Astrocyte of the spinal cord (primary cell): ENCODE results near the gene MT1E.
"Not testable (repeated sequence)": the region's sequence is repeated elsewhere in the genome, so short reads cannot be mapped to it uniquely, and the experiment has no call there.

ENCODE experiments used
- DNase-seq: peaks from one replicate; pipeline ENCODE4 v3.0.0; 2011; ENCODE audit warnings: low read depth, low spot score
- H3K4me3 ChIP-seq: 2 replicates; pipeline ENCODE4 v1.5.1; 2011; ENCODE audit warnings: low read depth, mild to moderate bottlenecking, low read length, moderate library complexity
- CTCF ChIP-seq: IDR thresholded peaks from 2 replicates; pipeline ENCODE4 v1.5.1; 2012; ENCODE audit warnings: low read depth, mild to moderate bottlenecking, low read length, inconsistent platforms
- in situ Hi-C: cut with HindIII; loops from 2 replicates; pipeline ENCODE4 v1.10.0; 2017; ENCODE audit warnings: low sequenced_read_pairs

MT1E gene

GRCh38 chr16:56664506-56664905, 38.9 kb downstream of the MT1E start:
- no peak overlapping the region for H3K4me3 ChIP-seq
- DNase-seq: no peak
- no peak for TF ChIP-seq CTCF
- in situ Hi-C loops: no loop called here

- DNase-seq, H3K4me3 ChIP-seq, in situ Hi-C loops: not testable (repeated sequence)
These were observed 40.0 kb downstream of the MT1E start for GRCh38 chr16:56665286-56666261.

- H3K4me3 ChIP-seq: no peak within 1 kb of the TSS
- no peak for TF ChIP-seq CTCF
- peak; percentile 12 for DNase-seq
- in situ Hi-C loops: no loop called here
These were observed 42.3 kb downstream of the MT1E start, which contains the start of gene MT1G for GRCh38 chr16:56667581-56668571. MT1G (minus strand) TSS chr16:56668065; CDS start chr16:56667993, 72 bp downstream.

- no peak for TF ChIP-seq CTCF
- no peak within 1 kb of the TSS for H3K4me3 ChIP-seq
- in situ Hi-C loops: no loop called here
- DNase-seq: no peak
These were observed 43.6 kb downstream of the MT1E start, which contains the start of gene MT1H for GRCh38 chr16:56669005-56669839. MT1H (plus strand) TSS chr16:56669814; CDS start chr16:56669885, 71 bp downstream.

GRCh38 chr16:56669840-56670619, 44.4 kb downstream of the MT1E start:
- H3K4me3 ChIP-seq: no peak overlapping the region
- in situ Hi-C loops: no loop called here
- TF ChIP-seq CTCF: no peak
- no peak for DNase-seq

- in situ Hi-C loops: no loop called here
- no peak for TF ChIP-seq CTCF
- no peak for DNase-seq
- H3K4me3 ChIP-seq: no peak overlapping the region
These were observed 45.0 kb downstream of the MT1E start for GRCh38 chr16:56670620-56670934.

GRCh38 chr16:56671691-56672090, 46.1 kb downstream of the MT1E start:
- in situ Hi-C loops, H3K4me3 ChIP-seq: not testable (repeated sequence)
- peak; percentile 16 for DNase-seq

GRCh38 chr16:56672171-56672570, 46.6 kb downstream of the MT1E start:
- DNase-seq, in situ Hi-C loops, H3K4me3 ChIP-seq: not testable (repeated sequence)
